ENCODE results near the gene LAMA4. TPM values are rescaled to one million over a fixed set of nuclear protein-coding genes. Genes with fewer than 3 reads are reported as not detected.

Gene LAMA4, protein sequence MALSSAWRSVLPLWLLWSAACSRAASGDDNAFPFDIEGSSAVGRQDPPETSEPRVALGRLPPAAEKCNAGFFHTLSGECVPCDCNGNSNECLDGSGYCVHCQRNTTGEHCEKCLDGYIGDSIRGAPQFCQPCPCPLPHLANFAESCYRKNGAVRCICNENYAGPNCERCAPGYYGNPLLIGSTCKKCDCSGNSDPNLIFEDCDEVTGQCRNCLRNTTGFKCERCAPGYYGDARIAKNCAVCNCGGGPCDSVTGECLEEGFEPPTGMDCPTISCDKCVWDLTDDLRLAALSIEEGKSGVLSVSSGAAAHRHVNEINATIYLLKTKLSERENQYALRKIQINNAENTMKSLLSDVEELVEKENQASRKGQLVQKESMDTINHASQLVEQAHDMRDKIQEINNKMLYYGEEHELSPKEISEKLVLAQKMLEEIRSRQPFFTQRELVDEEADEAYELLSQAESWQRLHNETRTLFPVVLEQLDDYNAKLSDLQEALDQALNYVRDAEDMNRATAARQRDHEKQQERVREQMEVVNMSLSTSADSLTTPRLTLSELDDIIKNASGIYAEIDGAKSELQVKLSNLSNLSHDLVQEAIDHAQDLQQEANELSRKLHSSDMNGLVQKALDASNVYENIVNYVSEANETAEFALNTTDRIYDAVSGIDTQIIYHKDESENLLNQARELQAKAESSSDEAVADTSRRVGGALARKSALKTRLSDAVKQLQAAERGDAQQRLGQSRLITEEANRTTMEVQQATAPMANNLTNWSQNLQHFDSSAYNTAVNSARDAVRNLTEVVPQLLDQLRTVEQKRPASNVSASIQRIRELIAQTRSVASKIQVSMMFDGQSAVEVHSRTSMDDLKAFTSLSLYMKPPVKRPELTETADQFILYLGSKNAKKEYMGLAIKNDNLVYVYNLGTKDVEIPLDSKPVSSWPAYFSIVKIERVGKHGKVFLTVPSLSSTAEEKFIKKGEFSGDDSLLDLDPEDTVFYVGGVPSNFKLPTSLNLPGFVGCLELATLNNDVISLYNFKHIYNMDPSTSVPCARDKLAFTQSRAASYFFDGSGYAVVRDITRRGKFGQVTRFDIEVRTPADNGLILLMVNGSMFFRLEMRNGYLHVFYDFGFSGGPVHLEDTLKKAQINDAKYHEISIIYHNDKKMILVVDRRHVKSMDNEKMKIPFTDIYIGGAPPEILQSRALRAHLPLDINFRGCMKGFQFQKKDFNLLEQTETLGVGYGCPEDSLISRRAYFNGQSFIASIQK (N-terminal part only)
- 1.6 TPM for polyA plus RNA-seq (2013, experiment 1 of 2)
- polyA plus RNA-seq (2013, experiment 2 of 2) = 1.4 TPM

- DNase-seq (ENCODE audit: low spot score) = peak; percentile 32
- H3K9ac ChIP-seq (ENCODE audit: low read depth, low read length, poor library complexity) = peak within 1 kb of the TSS; percentile 71
- no CpG with 5 or more reads among the region's 52 CpGs for whole genome bisulfite sequencing, 2 donors (ENCODE audit: extremely low coverage in 2 of 2, insufficient read length in 2 of 2, insufficient replicate concordance in 1 of 2)
Observed at GRCh38 chr6:112253841-112254816, at the start of gene LAMA4. LAMA4 (minus strand) TSS chr6:112254567; CDS start chr6:112254150, 417 bp downstream.

DNA sequence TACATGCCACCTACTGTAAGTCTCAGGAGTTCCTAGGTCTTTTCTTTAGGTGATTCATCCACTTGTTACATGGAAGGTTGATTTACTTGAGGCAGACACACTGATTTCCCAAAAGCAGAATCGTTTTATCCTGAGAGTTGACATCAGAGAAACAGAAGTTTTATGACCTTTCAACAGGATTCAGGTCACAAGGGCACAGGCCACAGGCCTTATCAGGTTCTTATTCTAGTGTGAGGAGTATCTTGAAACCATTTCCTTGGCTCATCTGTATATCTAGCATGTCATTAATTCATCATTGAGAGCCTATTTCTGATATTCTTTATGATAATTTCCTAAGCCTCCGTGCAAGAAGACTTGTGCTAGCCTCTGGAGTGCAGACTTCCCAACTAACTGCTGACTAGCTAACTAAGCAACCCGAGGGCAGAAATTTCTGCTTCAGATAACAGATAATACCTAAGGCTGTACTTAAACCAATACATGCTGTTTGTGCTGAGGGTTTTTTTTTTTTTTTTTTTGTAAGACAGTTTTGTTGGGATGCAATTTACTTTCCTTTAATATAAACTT, 47.9 kb upstream of the LAMA4 start:
- Histone ChIP-seq H3K4ac (ENCODE audit: low read length) (no peak overlapping the region), H2BK5ac (ENCODE audit: low read length) (no peak overlapping the region), H3K4me3 (ENCODE audit: low read length in 2 of 2) (no peak overlapping the region), H2AK5ac (ENCODE audit: low read depth, low read length) (no peak overlapping the region), H3K9me3 (replicated peaks in 1 of 2; ENCODE audit: control insufficient read depth in 2 of 2, insufficient read depth in 1 of 2, low read depth in 1 of 2, low read length in 2 of 2) (no peaks in the 10 kb centered on the region), H3K4me2 (ENCODE audit: insufficient read depth, low read length, poor library complexity, severe bottlenecking) (no peak overlapping the region), H3K36me3 (replicated peaks in 1 of 2; ENCODE audit: control insufficient read depth in 2 of 2, insufficient read depth in 2 of 2, low read length in 2 of 2) (no peaks in the 10 kb centered on the region), H4K8ac (ENCODE audit: low read depth, low read length) (no peak overlapping the region), H3K27ac (replicated peaks; ENCODE audit: low read length) (no peak overlapping the region), H3K27me3 (ENCODE audit: control insufficient read depth in 3 of 3, insufficient read depth in 3 of 3, low read depth in 1 of 3, low read length in 3 of 3) (no peaks in the 10 kb centered on the region), H3K4me1 (ENCODE audit: control insufficient read depth in 2 of 2, insufficient read depth in 1 of 2, low read depth in 1 of 2, low read length in 2 of 2) (peaks cover 2 to 15% of the 10 kb centered on the region in 2 donors), H4K91ac (ENCODE audit: low read depth, low read length, poor library complexity) (no peak overlapping the region), H2BK120ac (ENCODE audit: low read depth, low read length) (no peak overlapping the region), H2BK15ac (ENCODE audit: low read length) (no peak overlapping the region), H2BK12ac (ENCODE audit: low read length) (no peak overlapping the region), H3K79me1 (ENCODE audit: low read depth, low read length) (no peaks in the 10 kb centered on the region), H3K9ac (ENCODE audit: low read depth, low read length, poor library complexity) (no peak overlapping the region), H3K14ac (ENCODE audit: low read length) (no peak overlapping the region), H3K23ac (ENCODE audit: low read depth, low read length, poor library complexity) (no peak overlapping the region), H2AFZ (ENCODE audit: low read length) (no peak overlapping the region), H3K18ac (ENCODE audit: low read length) (no peak overlapping the region)
- no peak for DNase-seq (ENCODE audit: low spot score)
- no CpG with 5 or more reads among the region's 3 CpGs for WGBS, 2 donors (ENCODE audit: extremely low coverage in 2 of 2, insufficient read length in 2 of 2, insufficient replicate concordance in 1 of 2)

More at GRCh38 chr6:112253841-112254816, at the start of gene LAMA4:
- no peak within 1 kb of the TSS for H2BK120ac ChIP-seq (ENCODE audit: low read depth, low read length)
- H4K91ac ChIP-seq (ENCODE audit: low read depth, low read length, poor library complexity) = no peak within 1 kb of the TSS
- H3K18ac ChIP-seq (ENCODE audit: low read length) = peak within 1 kb of the TSS; percentile 85
- H4K8ac ChIP-seq (ENCODE audit: low read depth, low read length) = no peak within 1 kb of the TSS
- no peak within 1 kb of the TSS for H2AK5ac ChIP-seq (ENCODE audit: low read depth, low read length)
- no peaks in the 10 kb centered on the region for H3K79me1 ChIP-seq (ENCODE audit: low read depth, low read length)
- no peak within 1 kb of the TSS for H2BK5ac ChIP-seq (ENCODE audit: low read length)
- peak within 1 kb of the TSS; percentile 96 for H3K4me2 ChIP-seq (ENCODE audit: insufficient read depth, low read length, poor library complexity, severe bottlenecking)
- peak within 1 kb of the TSS; percentile 52 to 80 for H3K4me3 ChIP-seq (ENCODE audit: low read length in 2 of 2)
- peaks cover 0 to 3% of the 10 kb centered on the region in 2 donors for H3K9me3 ChIP-seq (replicated peaks in 1 of 2; ENCODE audit: control insufficient read depth in 2 of 2, insufficient read depth in 1 of 2, low read depth in 1 of 2, low read length in 2 of 2)
- peak within 1 kb of the TSS; percentile 31 for H3K23ac ChIP-seq (ENCODE audit: low read depth, low read length, poor library complexity)
- peaks cover 0 to 9% (median 0%) of the 10 kb centered on the region in 3 experiments for H3K27me3 ChIP-seq (ENCODE audit: control insufficient read depth in 3 of 3, insufficient read depth in 3 of 3, low read depth in 1 of 3, low read length in 3 of 3)
- H2BK15ac ChIP-seq (ENCODE audit: low read length) = peak within 1 kb of the TSS; percentile 69
- H3K36me3 ChIP-seq (replicated peaks in 1 of 2; ENCODE audit: control insufficient read depth in 2 of 2, insufficient read depth in 2 of 2, low read length in 2 of 2) = no peaks in the 10 kb centered on the region
- H2AFZ ChIP-seq (ENCODE audit: low read length) = peak within 1 kb of the TSS; percentile 99
- peak within 1 kb of the TSS; percentile 24 for H2BK12ac ChIP-seq (ENCODE audit: low read length)
- H3K14ac ChIP-seq (ENCODE audit: low read length) = peak within 1 kb of the TSS; percentile 82
- H3K4me1 ChIP-seq (ENCODE audit: control insufficient read depth in 2 of 2, insufficient read depth in 1 of 2, low read depth in 1 of 2, low read length in 2 of 2) = peaks cover 6 to 21% of the 10 kb centered on the region in 2 donors
- H3K4ac ChIP-seq (ENCODE audit: low read length) = no peak within 1 kb of the TSS
- no peak within 1 kb of the TSS for H3K27ac ChIP-seq (replicated peaks; ENCODE audit: low read length)

DNA sequence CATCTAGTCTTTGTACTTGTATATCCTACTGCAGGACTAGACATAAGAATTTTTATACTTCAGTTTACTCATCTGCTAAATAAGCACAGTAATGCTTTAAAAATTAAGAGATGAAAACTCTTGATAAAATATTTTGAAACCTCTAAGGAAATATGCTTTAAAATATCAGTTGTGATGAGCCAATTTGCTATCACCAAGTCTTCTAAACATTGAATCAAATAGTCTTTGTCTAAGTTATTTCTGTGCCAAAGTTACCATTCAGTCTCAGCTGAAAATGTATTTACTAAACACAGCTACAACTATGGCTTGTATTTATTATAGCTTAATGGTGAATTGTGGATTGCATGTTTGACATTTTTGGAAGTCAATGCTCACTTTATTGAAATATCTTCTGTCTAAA, 46.5 kb upstream of the LAMA4 start:
- H3K14ac ChIP-seq (ENCODE audit: low read length) = no peak overlapping the region
- no peaks in the 10 kb centered on the region for H3K79me1 ChIP-seq (ENCODE audit: low read depth, low read length)
- no peak overlapping the region for H2BK12ac ChIP-seq (ENCODE audit: low read length)
- no peak overlapping the region for H3K18ac ChIP-seq (ENCODE audit: low read length)
- H3K4me2 ChIP-seq (ENCODE audit: insufficient read depth, low read length, poor library complexity, severe bottlenecking) = no peak overlapping the region
- peaks cover 2 to 21% of the 10 kb centered on the region in 2 donors for H3K4me1 ChIP-seq (ENCODE audit: control insufficient read depth in 2 of 2, insufficient read depth in 1 of 2, low read depth in 1 of 2, low read length in 2 of 2)
- no peak overlapping the region for H3K9ac ChIP-seq (ENCODE audit: low read depth, low read length, poor library complexity)
- no peaks in the 10 kb centered on the region for H3K36me3 ChIP-seq (replicated peaks in 1 of 2; ENCODE audit: control insufficient read depth in 2 of 2, insufficient read depth in 2 of 2, low read length in 2 of 2)
- H4K91ac ChIP-seq (ENCODE audit: low read depth, low read length, poor library complexity) = no peak overlapping the region
- H3K9me3 ChIP-seq (replicated peaks in 1 of 2; ENCODE audit: control insufficient read depth in 2 of 2, insufficient read depth in 1 of 2, low read depth in 1 of 2, low read length in 2 of 2) = no peaks in the 10 kb centered on the region
- H3K4me3 ChIP-seq (ENCODE audit: low read length in 2 of 2) = no peak overlapping the region
- no peak overlapping the region for H2AFZ ChIP-seq (ENCODE audit: low read length)
- H2BK120ac ChIP-seq (ENCODE audit: low read depth, low read length) = no peak overlapping the region
- H2BK15ac ChIP-seq (ENCODE audit: low read length) = no peak overlapping the region
- no peak overlapping the region for H3K23ac ChIP-seq (ENCODE audit: low read depth, low read length, poor library complexity)
- DNase-seq (ENCODE audit: low spot score) = no peak
- no peak overlapping the region for H3K4ac ChIP-seq (ENCODE audit: low read length)
- H2BK5ac ChIP-seq (ENCODE audit: low read length) = no peak overlapping the region
- no peak overlapping the region for H4K8ac ChIP-seq (ENCODE audit: low read depth, low read length)
- no peak overlapping the region for H3K27ac ChIP-seq (replicated peaks; ENCODE audit: low read length)
- no peaks in the 10 kb centered on the region for H3K27me3 ChIP-seq (ENCODE audit: control insufficient read depth in 3 of 3, insufficient read depth in 3 of 3, low read depth in 1 of 3, low read length in 3 of 3)
- H2AK5ac ChIP-seq (ENCODE audit: low read depth, low read length) = no peak overlapping the region

All from neuronal stem cell (in vitro differentiated cells).